CD4-positive, alpha-beta T cell treated with Interferon gamma for 1 hour (primary cell): ENCODE measurements around the gene TM6SF1.
"Not testable (repeated sequence)": the region's sequence is repeated elsewhere in the genome, so short reads cannot be mapped to it uniquely, and the experiment has no call there.

Experiments used
- DNase-seq: peaks from one replicate; pipeline ENCODE4 v3.0.0-alpha.2; 2020

TM6SF1 gene

DNA sequence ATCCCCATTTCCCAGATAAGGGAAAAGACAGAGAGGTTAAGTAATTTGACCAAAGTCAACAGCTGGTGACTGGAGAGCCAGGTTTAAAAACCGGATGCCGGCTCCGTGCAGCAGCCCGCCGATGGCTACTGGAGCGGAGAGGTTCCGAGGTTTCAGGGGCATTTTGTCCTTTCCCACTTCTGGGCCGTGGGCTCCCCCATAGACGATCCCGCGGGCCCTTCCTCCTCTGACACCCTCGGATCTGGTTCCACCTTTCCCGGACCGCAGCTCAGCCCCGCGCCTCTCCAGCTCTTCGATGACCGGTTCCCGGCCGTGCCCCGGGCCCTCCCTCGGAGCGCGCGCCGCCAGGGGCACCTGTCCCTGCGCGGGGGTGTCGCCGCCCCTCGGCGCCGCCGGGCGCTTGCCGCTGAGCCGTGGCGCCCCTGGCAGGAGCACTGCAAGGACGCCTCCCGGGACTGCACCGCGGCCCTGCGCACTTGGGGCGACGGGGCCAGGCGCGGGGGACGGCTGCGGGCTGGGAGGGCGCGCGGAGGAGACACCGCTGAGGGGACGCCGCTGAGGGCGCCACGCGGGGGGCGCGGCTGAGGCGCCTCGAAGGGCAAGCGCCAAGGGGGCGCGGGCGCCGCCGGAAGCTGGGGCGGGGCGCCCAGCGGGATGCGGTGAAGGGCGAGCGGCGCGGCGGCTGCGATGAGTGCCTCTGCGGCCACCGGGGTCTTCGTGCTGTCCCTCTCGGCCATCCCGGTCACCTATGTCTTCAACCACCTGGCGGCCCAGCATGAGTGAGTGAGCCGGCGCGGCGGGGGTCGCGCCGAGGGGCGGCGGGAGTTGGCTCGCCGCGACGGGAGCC is at the start of gene TM6SF1:
Gene TM6SF1, plus strand, starts transcription at position 652 of the 847 bp plus-strand sequence. Its CDS starts 36 bp downstream, at position 688.
- DNase-seq = peak; percentile 6

GRCh38 chr15:83057696-83058376 is 49.6 kb upstream of the TM6SF1 start:
- DNase-seq = no peak

GRCh38 chr15:83061680-83062079 is 45.8 kb upstream of the TM6SF1 start:
- DNase-seq = no peak

DNA sequence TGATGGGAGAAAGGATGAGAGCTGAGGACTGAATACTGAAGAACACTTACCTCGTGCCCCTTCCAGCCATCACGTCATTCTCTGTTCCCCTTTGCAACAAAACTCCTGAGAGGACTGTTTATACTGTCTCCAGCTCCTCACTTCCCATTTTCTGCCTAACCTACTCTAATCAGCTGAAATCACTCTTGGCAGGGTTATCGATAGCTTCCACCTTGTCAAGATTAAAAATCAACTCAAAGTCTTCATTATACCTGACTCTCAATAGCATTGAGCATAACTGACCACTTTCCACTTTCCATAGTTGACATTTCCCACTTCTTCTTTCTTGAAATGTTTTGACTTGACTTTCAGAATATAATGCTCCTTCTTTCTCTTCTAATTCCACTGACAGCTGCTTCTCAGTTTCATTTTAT is 44.7 kb upstream of the TM6SF1 start:
- DNase-seq = no peak

DNA sequence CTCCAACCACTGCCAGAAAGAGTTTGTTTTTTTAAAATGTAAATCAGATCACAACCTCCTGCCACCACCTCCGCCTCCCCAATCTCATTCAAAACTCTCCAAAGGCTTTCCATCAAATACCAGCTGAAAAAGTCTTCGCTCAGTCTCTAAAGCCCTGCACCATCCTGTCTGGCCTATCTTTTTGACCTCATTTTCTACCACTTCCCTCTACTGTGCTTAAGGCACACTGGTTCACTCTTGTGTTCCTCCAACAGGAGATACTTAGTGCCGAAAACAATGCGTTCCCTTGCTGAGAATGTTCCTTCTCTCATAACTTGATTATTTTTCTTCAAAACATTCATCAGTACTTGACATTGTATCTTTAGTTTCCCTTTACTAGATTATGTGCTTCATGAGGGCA is 43.9 kb upstream of the TM6SF1 start:
- no peak for DNase-seq

DNA sequence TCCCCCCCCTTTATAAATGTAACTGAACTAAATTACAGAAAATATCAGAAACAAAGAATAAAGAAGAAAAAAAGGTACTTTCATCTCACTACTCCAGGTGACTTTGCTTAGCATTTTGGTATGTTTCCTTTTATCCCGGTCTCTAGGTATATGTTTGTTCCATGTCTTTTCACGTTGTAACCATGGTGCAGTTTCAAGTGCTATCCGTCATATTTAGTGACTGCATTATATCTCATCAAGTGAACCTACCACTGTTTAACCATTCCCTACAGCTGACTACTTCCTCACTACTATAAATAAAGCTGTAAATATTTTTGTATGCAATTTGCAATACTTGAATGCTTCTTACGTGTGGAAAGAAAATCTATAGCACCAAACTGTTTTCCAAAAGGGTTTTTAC is 42.6 kb upstream of the TM6SF1 start:
- DNase-seq = no peak

- no peak for DNase-seq
These were observed 42.0 kb upstream of the TM6SF1 start for GRCh38 chr15:83065431-83065830.

DNA sequence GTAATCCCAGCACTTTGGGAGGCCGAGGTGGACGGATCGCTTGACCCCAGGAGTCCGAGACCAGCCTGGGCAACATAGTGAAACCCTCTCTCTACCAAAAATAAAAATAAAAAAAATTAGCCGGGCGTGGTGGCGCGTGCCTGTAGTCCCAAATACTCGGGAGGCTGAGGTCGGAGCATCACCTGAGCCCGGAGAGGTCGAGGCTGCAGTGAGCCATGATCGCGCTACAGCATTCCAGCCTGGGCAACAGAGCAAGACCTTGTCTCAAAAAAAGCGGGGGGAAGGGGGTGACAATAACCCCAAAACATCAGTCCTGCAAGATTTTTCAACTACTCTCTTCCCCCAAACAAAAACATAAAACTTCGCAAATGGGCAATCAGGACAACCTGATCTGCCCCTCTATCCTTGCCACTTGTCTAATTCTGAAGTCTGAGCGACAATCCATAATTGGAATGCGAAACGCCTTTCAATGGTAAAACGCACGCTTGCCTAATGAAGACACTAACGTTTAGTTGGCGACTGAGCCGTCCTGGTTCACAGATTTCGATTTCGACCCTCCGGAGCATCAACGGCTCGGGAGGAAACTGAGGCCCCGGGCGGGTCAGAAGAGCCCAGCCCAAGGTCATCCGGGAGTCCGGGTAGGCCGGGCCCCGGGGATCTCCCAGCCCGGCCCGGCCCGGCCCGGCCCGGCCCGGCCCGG is 41.3 kb upstream of the TM6SF1 start:
- no peak for DNase-seq

- peak; percentile 82 for DNase-seq
These were observed 40.5 kb upstream of the TM6SF1 start, which contains the start of gene BTBD1 for GRCh38 chr15:83066734-83067637. BTBD1 (minus strand) TSS chr15:83067252; CDS start chr15:83067151, 101 bp downstream.

- no peak for DNase-seq
These were observed 39.8 kb upstream of the TM6SF1 start for GRCh38 chr15:83067638-83067962.

- DNase-seq = no peak
These were observed 39.4 kb upstream of the TM6SF1 start for GRCh38 chr15:83068054-83068453.

- DNase-seq = peak; percentile 57
These were observed 38.2 kb upstream of the TM6SF1 start for GRCh38 chr15:83069211-83069642.

DNA sequence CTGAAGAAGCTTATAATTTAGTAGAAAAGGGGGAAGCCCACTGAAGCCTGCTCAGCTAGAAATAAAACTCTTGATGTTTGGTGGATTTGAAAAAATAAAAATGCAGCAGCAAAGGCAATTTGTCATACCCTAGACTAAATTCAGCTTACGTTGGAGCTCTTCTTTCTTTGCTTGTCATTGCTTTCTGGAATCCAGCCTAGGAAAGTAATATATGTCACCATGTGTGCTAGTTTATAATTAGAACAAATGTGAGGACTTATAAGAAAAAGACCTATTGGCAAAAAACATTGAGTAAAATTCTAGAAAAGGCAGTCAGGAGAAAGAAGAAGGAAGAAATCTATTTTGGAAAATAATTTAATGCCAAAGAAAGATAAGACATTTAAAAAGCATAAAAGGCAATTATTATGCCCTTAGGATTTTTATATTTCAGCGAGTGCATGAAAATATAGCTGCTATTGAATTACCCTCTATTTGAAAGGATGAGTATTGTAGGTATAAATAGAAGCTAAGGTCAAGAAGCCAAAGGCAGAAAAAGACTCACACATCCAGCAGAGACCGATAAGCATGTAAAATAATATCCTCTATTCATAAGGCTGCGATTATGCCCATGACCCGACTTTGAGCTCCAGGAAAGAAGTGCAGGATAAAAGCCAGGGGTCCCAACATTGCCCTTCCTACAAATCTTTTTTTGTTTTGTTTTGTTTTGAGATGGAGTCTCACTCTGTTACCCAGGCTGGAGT is 29.8 kb upstream of the TM6SF1 start:
- no peak for DNase-seq

DNA sequence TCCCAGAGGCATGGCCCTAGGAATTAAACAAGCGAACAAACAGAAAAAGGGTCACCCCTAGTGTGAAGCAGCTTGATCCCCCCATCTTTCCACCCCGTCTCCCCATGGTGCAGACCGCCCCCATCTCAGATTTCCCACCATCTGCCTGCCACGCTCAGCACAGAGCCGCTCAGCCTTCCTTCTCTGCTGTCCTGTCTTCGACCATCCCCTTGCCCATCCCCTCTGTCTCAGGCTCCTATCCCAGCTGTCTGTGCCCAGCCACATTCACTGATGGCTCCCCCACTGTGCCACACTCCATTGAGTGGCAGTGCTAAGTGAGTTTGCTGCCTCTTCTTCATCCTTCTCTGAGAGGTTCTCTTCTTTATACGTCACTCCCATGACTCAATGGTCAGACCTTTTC is 28.7 kb upstream of the TM6SF1 start:
- DNase-seq = no peak

DNA sequence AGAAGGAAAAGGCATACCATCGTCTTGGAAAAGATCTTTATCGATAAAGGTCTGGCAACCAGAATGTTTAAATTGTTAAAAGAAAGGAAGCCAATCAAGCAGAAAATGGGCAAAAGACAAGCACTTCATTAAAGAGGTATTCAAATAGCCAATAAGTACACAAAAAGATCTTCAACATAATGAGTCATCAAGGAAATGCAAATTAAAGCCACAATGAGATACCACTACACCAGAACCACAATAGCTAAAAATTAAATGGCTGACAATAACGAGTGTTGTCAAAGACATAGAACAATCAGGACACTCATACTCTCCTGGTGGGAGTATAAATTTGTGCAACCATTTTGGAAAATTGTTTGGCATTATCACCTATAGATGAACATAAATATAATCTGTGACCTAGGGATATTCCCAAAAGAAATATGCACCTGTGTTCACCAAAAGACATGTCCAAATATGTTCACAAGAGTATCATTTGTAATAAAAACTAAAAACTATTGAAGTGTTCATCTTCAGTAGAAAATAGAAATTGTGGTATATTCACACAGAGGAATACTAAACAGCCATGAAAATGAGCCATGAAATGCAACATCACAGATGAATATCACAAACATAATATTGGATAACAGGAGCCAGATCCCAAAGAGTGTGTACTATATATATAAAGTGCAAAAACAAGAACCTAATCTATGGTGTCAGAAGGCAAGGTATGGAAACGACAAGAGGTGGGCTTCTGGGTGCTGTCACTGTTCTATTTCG is 26.0 kb upstream of the TM6SF1 start:
- no peak for DNase-seq

- DNase-seq = no peak
These were observed 24.6 kb upstream of the TM6SF1 start for GRCh38 chr15:83082730-83083386.

DNA sequence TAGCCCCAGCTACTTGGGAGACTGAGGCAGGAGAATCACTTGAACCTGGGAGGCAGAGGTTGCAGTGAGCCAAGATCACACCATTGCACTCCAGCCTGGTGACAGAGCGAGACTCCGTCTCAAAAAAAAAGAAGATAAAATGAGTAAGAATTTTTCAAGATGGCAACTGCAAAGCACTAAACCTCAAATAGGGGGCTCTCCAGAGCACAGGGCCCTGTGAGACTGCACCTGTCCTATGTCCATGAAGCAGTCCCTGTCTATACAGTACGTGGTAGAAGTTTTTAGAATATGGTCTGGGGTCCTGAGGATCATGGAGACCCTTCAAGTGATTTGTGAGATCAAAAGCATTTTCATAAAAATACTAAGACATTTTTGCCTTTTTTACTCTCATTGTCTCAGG is 22.0 kb upstream of the TM6SF1 start:
- DNase-seq = not testable (repeated sequence)

- DNase-seq = not testable (repeated sequence)
These were observed 21.4 kb upstream of the TM6SF1 start for GRCh38 chr15:83085864-83086552.

GRCh38 chr15:83087576-83087975 is 19.9 kb upstream of the TM6SF1 start:
- no peak for DNase-seq

DNA sequence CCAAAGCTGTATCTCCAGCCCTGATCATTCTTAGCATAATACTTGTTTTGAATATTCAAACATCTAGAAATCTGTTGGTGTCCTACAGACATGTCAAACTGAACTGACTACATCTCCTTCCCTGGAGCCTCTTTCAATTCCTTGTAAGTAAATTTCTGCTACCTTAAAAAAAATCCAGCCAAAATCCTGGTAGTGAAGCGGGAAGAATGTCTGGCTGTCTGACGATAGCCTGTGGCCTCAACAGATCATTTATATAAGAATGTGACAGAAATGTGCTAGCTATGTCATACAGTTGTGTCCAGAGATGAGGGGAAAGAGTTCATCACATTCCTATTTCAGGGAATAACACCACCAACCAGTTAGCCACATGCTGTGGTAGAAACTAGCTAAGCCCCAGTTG is 18.6 kb upstream of the TM6SF1 start:
- no peak for DNase-seq
